ENCODE measurements around the gene ZNF398.
A peak's percentile ranks its signal among the peaks of the same experiment; 100 is the strongest.
"Not testable (repeated sequence)": the region's sequence is repeated elsewhere in the genome, so short reads cannot be mapped to it uniquely, and the experiment has no call there.

The ZNF398 gene, protein sequence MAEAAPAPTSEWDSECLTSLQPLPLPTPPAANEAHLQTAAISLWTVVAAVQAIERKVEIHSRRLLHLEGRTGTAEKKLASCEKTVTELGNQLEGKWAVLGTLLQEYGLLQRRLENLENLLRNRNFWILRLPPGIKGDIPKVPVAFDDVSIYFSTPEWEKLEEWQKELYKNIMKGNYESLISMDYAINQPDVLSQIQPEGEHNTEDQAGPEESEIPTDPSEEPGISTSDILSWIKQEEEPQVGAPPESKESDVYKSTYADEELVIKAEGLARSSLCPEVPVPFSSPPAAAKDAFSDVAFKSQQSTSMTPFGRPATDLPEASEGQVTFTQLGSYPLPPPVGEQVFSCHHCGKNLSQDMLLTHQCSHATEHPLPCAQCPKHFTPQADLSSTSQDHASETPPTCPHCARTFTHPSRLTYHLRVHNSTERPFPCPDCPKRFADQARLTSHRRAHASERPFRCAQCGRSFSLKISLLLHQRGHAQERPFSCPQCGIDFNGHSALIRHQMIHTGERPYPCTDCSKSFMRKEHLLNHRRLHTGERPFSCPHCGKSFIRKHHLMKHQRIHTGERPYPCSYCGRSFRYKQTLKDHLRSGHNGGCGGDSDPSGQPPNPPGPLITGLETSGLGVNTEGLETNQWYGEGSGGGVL

DNA sequence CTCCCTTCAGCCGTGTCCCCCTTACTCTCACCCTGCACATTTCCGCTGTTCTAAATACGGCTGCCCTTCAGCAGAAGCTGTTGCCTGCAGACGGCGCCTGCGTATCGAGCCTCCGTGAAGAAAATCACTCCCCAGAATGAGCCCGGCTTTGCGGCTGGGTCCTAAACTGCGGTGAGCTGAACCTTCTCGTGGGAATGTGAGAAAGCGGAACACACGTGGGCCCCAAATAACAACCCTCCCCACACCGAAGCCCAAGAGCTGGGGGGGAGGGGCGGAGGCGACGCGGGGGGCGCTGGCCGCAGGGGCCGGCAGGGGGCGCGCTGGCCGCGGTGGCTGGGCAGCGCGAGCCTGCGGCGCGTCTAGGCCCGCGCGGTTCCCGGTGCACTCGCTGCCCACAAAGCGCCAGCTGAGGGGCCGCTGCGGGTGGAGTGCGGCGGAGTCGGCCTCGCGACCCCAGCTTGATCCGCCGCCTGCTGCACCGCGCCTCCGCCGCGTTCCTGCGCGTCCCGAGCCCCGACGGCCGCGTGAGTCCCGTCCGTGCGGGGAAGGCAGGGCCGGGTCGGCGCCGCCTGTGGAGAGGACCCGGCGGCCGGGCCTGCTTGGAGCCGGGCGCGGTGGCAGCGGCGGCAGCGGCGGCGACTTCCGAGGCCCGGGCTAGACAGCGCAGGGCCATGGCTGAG, at the start of gene ZNF398:
ZNF398 (plus strand) TSS at position 382 of the 680 bp plus-strand sequence; CDS start at position 672, 290 bp downstream.
- DNase-seq, result peak; percentile 38

- DNase-seq, result no peak
Observed at GRCh38 chr7:149099058-149099457, 48.2 kb upstream of the ZNF398 start.

DNA sequence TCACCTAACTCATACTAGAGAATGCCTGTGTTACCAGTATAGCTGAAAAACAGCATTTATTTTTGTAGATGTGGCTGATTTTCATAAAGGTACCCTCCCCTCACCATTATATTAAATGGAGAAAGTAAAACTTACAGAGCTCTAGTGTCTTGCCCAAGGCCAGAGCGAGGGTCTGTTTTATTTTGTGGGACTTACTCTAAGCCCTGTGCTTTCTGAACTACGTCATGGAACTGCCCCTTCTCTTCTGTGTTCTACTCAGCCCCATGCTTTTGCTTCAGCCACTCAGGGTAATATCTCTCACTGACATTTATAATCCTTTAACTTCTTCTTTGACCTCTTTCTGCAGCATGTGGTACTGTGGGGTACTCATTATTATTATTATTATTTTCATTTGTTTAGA, 46.4 kb upstream of the ZNF398 start:
- no peak for DNase-seq

DNA sequence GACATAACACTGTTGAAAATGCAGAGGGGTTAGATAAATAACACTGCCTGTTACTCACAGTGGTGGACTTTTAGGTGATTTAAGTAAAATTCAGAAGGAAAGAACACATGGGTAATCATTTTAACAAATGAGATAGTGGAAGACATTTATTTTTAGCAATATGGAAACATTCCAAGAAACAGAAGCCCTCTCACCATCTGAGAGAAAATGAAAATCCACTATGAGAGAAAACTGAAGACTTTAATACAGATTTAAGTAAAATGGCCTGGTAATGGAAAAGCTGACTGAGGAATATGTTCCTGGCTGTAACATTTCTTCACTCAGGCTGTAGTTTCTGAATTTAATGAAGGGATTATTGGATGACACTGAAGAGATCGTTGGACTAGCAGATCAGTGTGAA, 44.6 kb upstream of the ZNF398 start:
- DNase-seq, result no peak

DNA sequence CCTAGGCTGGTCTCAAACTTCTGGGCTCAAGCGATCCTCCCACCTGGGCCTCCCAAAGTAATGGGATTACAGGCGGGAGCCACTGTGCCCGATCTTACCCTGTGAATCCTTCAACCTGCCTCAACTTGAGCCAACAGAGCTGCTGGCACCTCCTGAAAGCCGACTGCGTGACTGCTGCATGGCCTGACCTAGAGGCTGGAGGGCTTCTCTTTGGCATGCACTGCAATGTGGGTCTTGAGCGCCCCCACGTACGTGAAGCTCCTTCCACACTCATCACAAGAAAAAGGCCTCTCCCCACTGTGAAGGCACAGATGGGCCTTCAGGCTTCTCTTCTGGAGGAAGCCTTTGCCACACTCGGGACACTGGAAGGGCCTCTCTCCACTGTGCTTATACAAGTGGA, 43.8 kb upstream of the ZNF398 start:
- DNase-seq, result no peak

- DNase-seq, result no peak
Observed at GRCh38 chr7:149104214-149104613, 43.0 kb upstream of the ZNF398 start.

- no peak for DNase-seq
Observed at GRCh38 chr7:149104749-149105148, 42.5 kb upstream of the ZNF398 start.

DNA sequence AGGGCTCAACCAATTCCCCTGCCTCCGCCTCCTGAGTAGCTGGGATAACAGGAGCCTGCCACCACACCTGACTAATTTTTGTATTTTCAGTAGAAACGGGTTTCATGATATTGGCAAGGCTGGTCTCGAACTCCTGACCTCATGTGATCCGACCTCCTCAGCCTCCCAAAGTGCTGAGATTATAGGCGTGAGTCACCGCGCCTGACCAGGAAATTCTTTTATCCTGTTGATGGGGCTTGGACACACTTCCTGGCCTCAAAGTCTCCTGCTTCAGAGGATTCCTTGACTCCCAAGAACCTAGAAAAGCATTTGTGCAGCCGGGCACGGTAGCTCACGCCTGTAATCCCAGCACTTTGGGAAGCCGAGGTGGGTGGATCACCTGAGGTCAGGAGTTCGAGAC, 37.3 kb upstream of the ZNF398 start:
- no peak for DNase-seq

- no peak for DNase-seq
Observed at GRCh38 chr7:149125189-149125862, 21.9 kb upstream of the ZNF398 start.

- DNase-seq, result peak; percentile 38
Observed at GRCh38 chr7:149125863-149126661, 21.2 kb upstream of the ZNF398 start, which contains the start of gene ZNF425. Gene ZNF425, minus strand, starts transcription at chr7:149126324. Its CDS starts 111 bp downstream, at chr7:149126213.

GRCh38 chr7:149126662-149127266, 20.5 kb upstream of the ZNF398 start:
- peak; percentile 33 for DNase-seq

- DNase-seq, result no peak
Observed at GRCh38 chr7:149130572-149131198, 16.6 kb upstream of the ZNF398 start.

DNA sequence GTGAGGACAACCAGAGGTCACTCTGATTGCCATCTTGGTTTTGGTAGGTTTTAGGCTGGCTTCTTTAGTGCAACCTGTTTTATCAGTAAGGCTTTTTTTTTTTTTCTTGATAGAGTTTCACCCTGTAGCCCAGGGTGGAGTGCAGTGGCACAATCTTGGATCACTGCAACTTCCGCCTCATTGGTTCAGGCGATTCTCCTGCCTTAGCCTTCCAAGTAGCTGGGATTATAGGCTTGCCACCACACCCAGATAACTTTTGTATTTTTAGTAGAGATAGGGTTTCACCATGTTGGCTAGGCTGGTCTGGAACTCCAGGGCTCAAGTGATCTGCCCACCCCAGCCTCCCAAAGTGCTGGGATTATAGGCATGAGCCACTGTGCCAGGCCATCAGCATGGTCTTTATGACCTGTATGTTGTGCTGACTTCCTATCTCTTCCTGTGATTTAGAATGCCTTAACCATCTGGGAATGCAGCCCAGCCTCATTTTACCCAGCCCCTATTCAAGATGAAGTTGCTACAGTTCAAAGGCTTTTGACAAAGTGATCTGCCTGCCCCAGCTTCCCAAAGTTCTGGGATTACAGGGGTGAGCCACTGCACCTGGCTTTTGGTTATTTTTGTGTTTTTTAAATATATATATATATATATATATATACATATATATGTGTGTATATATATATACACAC, 14.1 kb upstream of the ZNF398 start:
- no peak for DNase-seq

GRCh38 chr7:149136118-149136517, 11.1 kb upstream of the ZNF398 start:
- DNase-seq, result no peak

- no peak for DNase-seq
Observed at GRCh38 chr7:149140831-149141230, 6.4 kb upstream of the ZNF398 start.

- DNase-seq, result no peak
Observed at GRCh38 chr7:149141893-149142292, 5.4 kb upstream of the ZNF398 start.

- DNase-seq, result not testable (repeated sequence)
Observed at GRCh38 chr7:149144436-149144922, 2.8 kb upstream of the ZNF398 start.

DNA sequence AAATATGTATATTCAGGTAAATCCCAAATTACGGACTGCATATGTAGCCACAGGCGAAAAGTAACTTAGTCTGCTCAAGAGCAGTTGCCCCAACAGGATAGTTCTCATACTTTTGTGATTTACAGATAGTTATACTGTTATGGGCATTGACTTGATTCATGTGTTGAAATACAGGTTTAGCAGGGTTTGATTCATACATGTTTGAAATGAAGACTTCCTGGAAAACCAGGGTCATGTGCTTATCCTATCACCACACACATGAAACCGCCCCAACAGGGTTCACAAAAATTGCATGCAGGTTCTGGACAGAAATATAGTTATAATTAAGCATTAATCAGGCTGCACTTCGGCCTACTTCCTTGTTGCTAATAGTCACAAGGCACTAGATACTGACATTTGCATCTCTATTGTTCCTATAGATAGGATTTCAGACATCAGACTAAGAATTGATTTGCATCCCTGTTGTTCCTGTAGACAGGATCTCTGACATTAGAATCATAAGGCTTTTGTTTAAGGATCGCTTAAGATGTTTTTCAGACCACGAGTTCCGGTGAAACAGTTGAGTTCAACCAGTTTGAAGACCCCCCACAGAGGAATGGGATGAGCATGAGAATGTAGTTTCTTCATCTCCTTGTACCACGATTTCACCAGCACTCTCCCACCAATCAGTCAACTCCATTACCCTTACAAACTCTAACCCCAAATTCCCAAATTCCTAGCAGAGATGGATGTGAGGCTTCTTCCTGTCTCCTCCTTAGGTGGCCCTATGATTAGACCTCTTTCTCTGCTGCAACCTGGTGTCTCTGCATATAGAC, 2.0 kb upstream of the ZNF398 start:
- no peak for DNase-seq
